RPMI7951 (cell line): ENCODE results near the gene RPL10. TPM values are rescaled to one million over a fixed set of nuclear protein-coding genes. Genes with fewer than 3 reads are reported as not detected.

Experiments
- DNase-seq: peaks from one replicate; pipeline ENCODE4 v3.0.0-alpha.2; 2012; ENCODE audit warnings: low read depth
- total RNA-seq: library from RNA; depleted of rRNA; stranded (reverse); fragments of >200 nt; shearing (Covaris generic); gene quantifications from 2 replicates; pipeline ENCODE4 v1.2.3, GENCODE V29; 2014; rRNA removed

RPL10 gene
- total RNA-seq, 1 experiment from 2014 or later: 2,378 TPM

DNA sequence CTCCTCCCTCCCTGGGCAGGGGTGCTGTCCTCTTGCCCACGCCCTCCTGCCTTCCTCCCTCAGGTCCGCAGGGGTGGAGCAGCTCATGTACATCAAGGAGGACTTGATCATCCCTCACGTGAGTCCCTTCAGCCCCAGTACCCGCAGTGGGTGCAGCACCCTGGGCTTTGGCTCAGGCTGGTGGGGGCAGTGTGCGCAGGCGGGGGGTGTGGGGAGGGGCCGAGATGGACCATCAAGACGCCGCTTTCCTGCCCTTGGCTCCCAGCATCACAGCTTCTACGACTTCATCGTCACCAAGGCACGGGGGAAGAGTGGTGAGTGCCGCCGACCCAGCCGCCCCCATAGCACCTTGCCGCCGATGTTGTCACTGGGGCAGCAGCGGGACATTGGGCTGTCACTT, 51.4 kb downstream of the RPL10 start:
- DNase-seq: no peak

DNA sequence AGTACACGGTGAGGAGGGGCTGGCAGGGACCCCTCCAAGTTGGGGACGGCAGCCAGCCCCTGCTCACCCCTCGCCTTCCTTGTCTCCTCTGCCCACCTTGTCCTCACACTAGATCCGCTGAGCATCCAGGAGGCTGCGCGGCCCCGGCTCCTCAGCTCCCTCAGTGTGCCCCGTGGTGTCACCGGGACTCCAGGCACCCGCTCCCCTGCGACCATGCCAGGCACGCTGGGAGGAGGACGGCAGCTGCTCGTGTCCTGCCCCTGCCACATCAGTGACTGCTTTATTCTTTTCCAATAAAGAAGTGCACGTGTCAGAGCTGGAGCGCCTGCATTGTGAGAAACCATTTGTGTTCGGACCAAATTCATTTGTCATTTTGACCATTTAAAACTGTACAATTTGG, 52.1 kb downstream of the RPL10 start:
- DNase-seq: no peak

Other genes with a start within 250 kb of the RPL10 start
- gene OPN1MW, start 215.8 kb upstream of the RPL10 start, total RNA-seq: not detected in 2 replicates
- gene OPN1MW2, start 178.6 kb upstream of the RPL10 start, total RNA-seq: not detected in 2 replicates
- gene OPN1MW3, start 140.8 kb upstream of the RPL10 start, total RNA-seq: not detected in 2 replicates
- not detected in 2 replicates for gene TEX28, start 103.3 kb upstream of the RPL10 start, total RNA-seq
- not detected in 2 replicates for gene TKTL1, start 102.6 kb upstream of the RPL10 start, total RNA-seq
- 375 and 579 TPM in 2 replicates for gene FLNA, start 23.7 kb upstream of the RPL10 start, total RNA-seq
- 27.6 and 29.8 TPM in 2 replicates for gene EMD, start 19.1 kb upstream of the RPL10 start, total RNA-seq
- 12.6 and 14.3 TPM in 2 replicates for gene DNASE1L1, start 10.9 kb downstream of the RPL10 start, total RNA-seq
- 9.6 and 9.8 TPM in 2 replicates for gene TAFAZZIN, start 13.2 kb downstream of the RPL10 start, total RNA-seq
- gene ATP6AP1, start 30.3 kb downstream of the RPL10 start, total RNA-seq: 29.0 and 36.1 TPM in 2 replicates
- 58.0 and 58.6 TPM in 2 replicates for gene GDI1, start 38.8 kb downstream of the RPL10 start, total RNA-seq
- 37.8 and 45.0 TPM in 2 replicates for gene FAM50A, start 45.8 kb downstream of the RPL10 start, total RNA-seq
- gene PLXNA3, start 59.9 kb downstream of the RPL10 start, total RNA-seq: 3.9 and 5.4 TPM in 2 replicates
- 28.8 and 40.4 TPM in 2 replicates for gene LAGE3, start 80.9 kb downstream of the RPL10 start, total RNA-seq
- gene UBL4A, start 88.2 kb downstream of the RPL10 start, total RNA-seq: 46.0 and 50.1 TPM in 2 replicates
- 19.5 and 25.6 TPM in 2 replicates for gene SLC10A3, start 92.3 kb downstream of the RPL10 start, total RNA-seq
- 16.5 and 22.3 TPM in 2 replicates for gene FAM3A, start 117.9 kb downstream of the RPL10 start, total RNA-seq
- 50.1 and 82.3 TPM in 2 replicates for gene G6PD, start 148.5 kb downstream of the RPL10 start, total RNA-seq
- gene IKBKG, start 149.2 kb downstream of the RPL10 start, total RNA-seq: 11.2 and 16.5 TPM in 2 replicates
- gene CTAG1A, start 186.8 kb downstream of the RPL10 start, total RNA-seq: not detected in 2 replicates
- not detected in 2 replicates for gene CTAG1B, start 220.9 kb downstream of the RPL10 start, total RNA-seq